ENCODE data around the gene GARIN5B. TPM values are rescaled to one million over a fixed set of nuclear protein-coding genes. Genes with fewer than 3 reads are reported as not detected.
A peak's percentile ranks its signal among the peaks of the same experiment; 100 is the strongest.

GARIN5B gene
- total and polyA plus RNA-seq, 2 experiments from 2014 or later, result not detected

- Histone ChIP-seq H3K4me2 (ENCODE audit: unreplicated experiment) (no peak overlapping the region), H3K9ac (no peak overlapping the region), H3F3A (ENCODE audit: insufficient read depth) (no peaks in the 10 kb centered on the region), H3K27me3 (replicated peaks; ENCODE audit: insufficient read depth) (no peaks in the 10 kb centered on the region), H3K4me3 (no peak overlapping the region), H3K9me2 (ENCODE audit: insufficient read depth) (no peaks in the 10 kb centered on the region), H3K4me1 (ENCODE audit: insufficient read depth) (no peaks in the 10 kb centered on the region), H3K27ac (no peak overlapping the region), H3K9me3 (ENCODE audit: low read depth) (no peaks in the 10 kb centered on the region), H3K79me2 (ENCODE audit: insufficient read depth) (no peaks in the 10 kb centered on the region), H2AFZ (no peak overlapping the region), H3K36me3 (ENCODE audit: low read depth) (no peaks in the 10 kb centered on the region), H4K20me1 (ENCODE audit: insufficient read depth) (no peaks in the 10 kb centered on the region)
- DNase-seq, result no peak
- in situ Hi-C loops (cut with MboI), result no loop called here
- WGBS, 2 experiments (ENCODE audit: low coverage in 1 of 2, low lambda C conversion rate in 2 of 2, missing lambda C conversion rate in 2 of 2), result 89 to 90% methylated on average over 5 of the region's 5 CpGs
- TF ChIP-seq EZH2phosphoT487 (IDR thresholded peaks at IDR 0.05; ENCODE audit: insufficient read depth, low read depth), result no peak
- no peak for TF ChIP-seq EZH2 (IDR thresholded peaks at IDR 0.05; ENCODE audit: insufficient read depth, poor library complexity, severe bottlenecking)
Observed at GRCh38 chr19:55309448-55309847, 53.6 kb downstream of the GARIN5B start.

- no peak for DNase-seq
Observed at GRCh38 chr19:55308281-55308680, 54.8 kb downstream of the GARIN5B start.

GRCh38 chr19:55306712-55307111 is 56.3 kb downstream of the GARIN5B start:
- TF ChIP-seq EZH2phosphoT487 (IDR thresholded peaks at IDR 0.05; ENCODE audit: insufficient read depth, low read depth), result no peak
- no peak for TF ChIP-seq EZH2 (IDR thresholded peaks at IDR 0.05; ENCODE audit: insufficient read depth, poor library complexity, severe bottlenecking)
- Histone ChIP-seq H3K79me2 (ENCODE audit: insufficient read depth) (no peaks in the 10 kb centered on the region), H3K27ac (no peak overlapping the region), H3K36me3 (ENCODE audit: low read depth) (no peaks in the 10 kb centered on the region), H3K9me3 (ENCODE audit: low read depth) (no peaks in the 10 kb centered on the region), H2AFZ (no peak overlapping the region), H3F3A (ENCODE audit: insufficient read depth) (no peaks in the 10 kb centered on the region), H3K4me3 (no peak overlapping the region), H3K4me1 (ENCODE audit: insufficient read depth) (no peaks in the 10 kb centered on the region), H3K4me2 (ENCODE audit: unreplicated experiment) (no peak overlapping the region), H3K9me2 (ENCODE audit: insufficient read depth) (no peaks in the 10 kb centered on the region), H4K20me1 (ENCODE audit: insufficient read depth) (no peaks in the 10 kb centered on the region), H3K9ac (no peak overlapping the region), H3K27me3 (replicated peaks; ENCODE audit: insufficient read depth) (no peaks in the 10 kb centered on the region)
- in situ Hi-C loops (cut with MboI), result no loop called here
- DNase-seq, result no peak
- WGBS, 2 experiments (ENCODE audit: low coverage in 1 of 2, low lambda C conversion rate in 2 of 2, missing lambda C conversion rate in 2 of 2), result 75 to 79% methylated on average over 3 of the region's 3 CpGs

More at GRCh38 chr19:55308281-55308680, 54.8 kb downstream of the GARIN5B start:
- no peak overlapping the region for H3K4me2 ChIP-seq (ENCODE audit: unreplicated experiment)
- no peaks in the 10 kb centered on the region for H3K27me3 ChIP-seq (replicated peaks; ENCODE audit: insufficient read depth)
- H3K27ac ChIP-seq, result no peak overlapping the region
- no peaks in the 10 kb centered on the region for H3K79me2 ChIP-seq (ENCODE audit: insufficient read depth)
- H3K4me1 ChIP-seq (ENCODE audit: insufficient read depth), result no peaks in the 10 kb centered on the region
- no peak overlapping the region for H3K9ac ChIP-seq
- no peaks in the 10 kb centered on the region for H3K36me3 ChIP-seq (ENCODE audit: low read depth)
- H2AFZ ChIP-seq, result no peak overlapping the region
- no peak overlapping the region for H3K4me3 ChIP-seq
- no peaks in the 10 kb centered on the region for H3K9me3 ChIP-seq (ENCODE audit: low read depth)
- in situ Hi-C loops (cut with MboI), result no loop called here
- WGBS, 2 experiments (ENCODE audit: low coverage in 1 of 2, low lambda C conversion rate in 2 of 2, missing lambda C conversion rate in 2 of 2), result 93 to 95% methylated on average over 10 to 11 of the region's 11 CpGs
- H3K9me2 ChIP-seq (ENCODE audit: insufficient read depth), result no peaks in the 10 kb centered on the region
- no peak for TF ChIP-seq EZH2phosphoT487 (IDR thresholded peaks at IDR 0.05; ENCODE audit: insufficient read depth, low read depth)
- no peaks in the 10 kb centered on the region for H3F3A ChIP-seq (ENCODE audit: insufficient read depth)
- no peaks in the 10 kb centered on the region for H4K20me1 ChIP-seq (ENCODE audit: insufficient read depth)

- in situ Hi-C loops (cut with MboI), result no loop called here
- Histone ChIP-seq H3K27ac (no peak overlapping the region), H3K9me3 (ENCODE audit: low read depth) (no peaks in the 10 kb centered on the region), H2AFZ (no peak overlapping the region), H3K4me2 (ENCODE audit: unreplicated experiment) (no peak overlapping the region), H4K20me1 (ENCODE audit: insufficient read depth) (no peaks in the 10 kb centered on the region), H3F3A (ENCODE audit: insufficient read depth) (no peaks in the 10 kb centered on the region), H3K9me2 (ENCODE audit: insufficient read depth) (no peaks in the 10 kb centered on the region), H3K9ac (no peak overlapping the region), H3K4me1 (ENCODE audit: insufficient read depth) (no peaks in the 10 kb centered on the region), H3K27me3 (replicated peaks; ENCODE audit: insufficient read depth) (no peaks in the 10 kb centered on the region), H3K4me3 (no peak overlapping the region), H3K36me3 (ENCODE audit: low read depth) (no peaks in the 10 kb centered on the region), H3K79me2 (ENCODE audit: insufficient read depth) (no peaks in the 10 kb centered on the region)
- DNase-seq, result no peak
- 85 to 90% methylated on average over 17 of the region's 17 CpGs for WGBS, 2 experiments (ENCODE audit: low coverage in 1 of 2, low lambda C conversion rate in 2 of 2, missing lambda C conversion rate in 2 of 2)
- TF ChIP-seq EZH2phosphoT487 (IDR thresholded peaks at IDR 0.05; ENCODE audit: insufficient read depth, low read depth) (no peak), EZH2 (IDR thresholded peaks at IDR 0.05; ENCODE audit: insufficient read depth, poor library complexity, severe bottlenecking) (no peak)
Observed at GRCh38 chr19:55305983-55306562, 57.0 kb downstream of the GARIN5B start.

- in situ Hi-C loops (cut with MboI), result no loop called here
- no peak for TF ChIP-seq EZH2 (IDR thresholded peaks at IDR 0.05; ENCODE audit: insufficient read depth, poor library complexity, severe bottlenecking)
- TF ChIP-seq EZH2phosphoT487 (IDR thresholded peaks at IDR 0.05; ENCODE audit: insufficient read depth, low read depth), result no peak
- WGBS, 2 experiments (ENCODE audit: low coverage in 1 of 2, low lambda C conversion rate in 2 of 2, missing lambda C conversion rate in 2 of 2), result 71 to 74% methylated on average over 9 of the region's 9 CpGs
- H3K9me2 ChIP-seq (ENCODE audit: insufficient read depth), result no peaks in the 10 kb centered on the region
- no peaks in the 10 kb centered on the region for H3K9me3 ChIP-seq (ENCODE audit: low read depth)
- H3K4me2 ChIP-seq (ENCODE audit: unreplicated experiment), result no peak overlapping the region
- no peaks in the 10 kb centered on the region for H3K27me3 ChIP-seq (replicated peaks; ENCODE audit: insufficient read depth)
- H3K79me2 ChIP-seq (ENCODE audit: insufficient read depth), result no peaks in the 10 kb centered on the region
- no peaks in the 10 kb centered on the region for H3K36me3 ChIP-seq (ENCODE audit: low read depth)
- H3K9ac ChIP-seq, result no peak overlapping the region
- H4K20me1 ChIP-seq (ENCODE audit: insufficient read depth), result no peaks in the 10 kb centered on the region
- DNase-seq, result peak; percentile 50
- H3K4me3 ChIP-seq, result no peak overlapping the region
- H3K27ac ChIP-seq, result no peak overlapping the region
- no peaks in the 10 kb centered on the region for H3F3A ChIP-seq (ENCODE audit: insufficient read depth)
- no peak overlapping the region for H2AFZ ChIP-seq
- no peaks in the 10 kb centered on the region for H3K4me1 ChIP-seq (ENCODE audit: insufficient read depth)
Observed at GRCh38 chr19:55305491-55305890, 57.6 kb downstream of the GARIN5B start.
